Fibroblast of the aortic adventitia (primary cell): ENCODE data around the gene DSCAML1. TPM values are rescaled to one million over a fixed set of nuclear protein-coding genes. Genes with fewer than 3 reads are reported as not detected.

ENCODE experiments used
- DNase-seq: peaks from one replicate; pipeline ENCODE4 v3.0.0-alpha.2; 2010; ENCODE audit warnings: low read depth
- H3K4me3 ChIP-seq: 2 replicates; pipeline ENCODE4 v1.5.1; 2011; ENCODE audit warnings: low read depth, mild to moderate bottlenecking, control low read depth, low read length, moderate library complexity
- CTCF ChIP-seq: IDR thresholded peaks from 2 replicates; pipeline ENCODE4 v1.5.1; 2011; ENCODE audit warnings: mild to moderate bottlenecking, low read length, control low read depth, inconsistent platforms; ENCODE audit not compliant: insufficient read depth
- total RNA-seq: library from RNA; depleted of rRNA; stranded (reverse); fragments of >200 nt; gene quantifications from 2 replicates; pipeline ENCODE4 v1.2.3, GENCODE V29; 2012; ENCODE audit warnings: low replicate concordance

The DSCAML1 gene
- total RNA-seq, 1 donor, result not detected

- no peak for TF ChIP-seq CTCF
- H3K4me3 ChIP-seq, result no peak overlapping the region
Observed at GRCh38 chr11:117588166-117588810, 208.7 kb downstream of the DSCAML1 start.

GRCh38 chr11:117587416-117587815 is 209.6 kb downstream of the DSCAML1 start:
- no peak overlapping the region for H3K4me3 ChIP-seq
- TF ChIP-seq CTCF, result no peak
- DNase-seq, result no peak

More at GRCh38 chr11:117588166-117588810, 208.7 kb downstream of the DSCAML1 start:
- no peak for DNase-seq

- DNase-seq, result no peak
- no peak for TF ChIP-seq CTCF
- H3K4me3 ChIP-seq, result no peak overlapping the region
Observed at GRCh38 chr11:117586392-117586791, 210.6 kb downstream of the DSCAML1 start.

- TF ChIP-seq CTCF, result no peak
- DNase-seq, result no peak
- no peak overlapping the region for H3K4me3 ChIP-seq
Observed at GRCh38 chr11:117585631-117586030, 211.4 kb downstream of the DSCAML1 start.

- DNase-seq, result peak; percentile 39
- TF ChIP-seq CTCF, result no peak
Observed at GRCh38 chr11:117584056-117584830, 212.8 kb downstream of the DSCAML1 start.

GRCh38 chr11:117583063-117583801 is 213.8 kb downstream of the DSCAML1 start:
- no peak for DNase-seq

More at GRCh38 chr11:117584056-117584830, 212.8 kb downstream of the DSCAML1 start:
- H3K4me3 ChIP-seq, result no peak overlapping the region

More at GRCh38 chr11:117583063-117583801, 213.8 kb downstream of the DSCAML1 start:
- no peak for TF ChIP-seq CTCF
- H3K4me3 ChIP-seq, result no peak overlapping the region
